Cardiac muscle cell (in vitro differentiated cells and primary cell): ENCODE measurements around the gene SOX15. TPM values are rescaled to one million over a fixed set of nuclear protein-coding genes. Genes with fewer than 3 reads are reported as not detected.
"Not testable (repeated sequence)": the region's sequence is repeated elsewhere in the genome, so short reads cannot be mapped to it uniquely, and the experiment has no call there.

Experiments
- DNase-seq, 2 donors: peaks; one replicate each; pipeline versions ENCODE4 v3.0.0 to v3.0.0-alpha.2; 2010 to 2017; ENCODE audit warnings: low read depth in 1 of 2, low spot score in 1 of 2
- H3K27ac ChIP-seq: fragments of 200-600 bp; sonication (generic); 2 replicates; pipeline ENCODE4 v1.5.1; 2016
- H3K27me3 ChIP-seq: fragments of 200-600 bp; sonication (generic); 2 replicates; pipeline ENCODE4 v1.6.0; 2016; ENCODE audit warnings: control low read depth
- H3K36me3 ChIP-seq: fragments of 200-600 bp; sonication (generic); 2 replicates; pipeline ENCODE4 v1.5.1; 2016; ENCODE audit warnings: control low read depth
- H3K4me1 ChIP-seq: fragments of 200-600 bp; sonication (generic); 2 replicates; pipeline ENCODE4 v1.8.1; 2017; ENCODE audit warnings: low read depth, mild to moderate bottlenecking, mixed run types
- H3K4me3 ChIP-seq: fragments of 200-600 bp; sonication (generic); 2 replicates; pipeline ENCODE4 v1.5.1; 2016; ENCODE audit warnings: mild to moderate bottlenecking
- H3K9me3 ChIP-seq: fragments of 200-600 bp; sonication (generic); 2 replicates; pipeline ENCODE4 v1.5.1; 2017; ENCODE audit warnings: low read depth, mild to moderate bottlenecking, control low read depth
- CTCF ChIP-seq: IDR thresholded peaks from 2 replicates; pipeline ENCODE4 v1.5.1; 2012; ENCODE audit warnings: low read depth, mild to moderate bottlenecking, low read length
- polyA plus RNA-seq: library from polyadenylated mRNA; unstranded; fragments of >200 nt; fragmentation: Nextera tagmentation; extraction: Ambion mirVana; gene quantifications from 2 replicates; pipeline ENCODE4 v1.2.1, GENCODE V29; 2016
- total RNA-seq: library from RNA; depleted of rRNA; stranded (reverse); fragments of >200 nt; gene quantifications from 2 replicates; pipeline ENCODE4 v1.2.3, GENCODE V29; 2016

Gene SOX15
- total and polyA plus RNA-seq, 2 experiments from 2014 or later, result 5.3 to 5.4 TPM

GRCh38 chr17:7631398-7632380 lies 41.8 kb upstream of the SOX15 start:
- no peak for TF ChIP-seq CTCF
- DNase-seq, result peak in 1 of 2 donors; percentile 60
- Histone ChIP-seq H3K27me3 (no peaks in the 10 kb centered on the region), H3K4me1 (peaks cover 14% of the 10 kb centered on the region), H3K9me3 (no peaks in the 10 kb centered on the region), H3K36me3 (no peaks in the 10 kb centered on the region), H3K4me3 (no peak overlapping the region), H3K27ac (peak overlapping the region; percentile 76)

- no peak for TF ChIP-seq CTCF
- H3K4me3 ChIP-seq, result no peak within 1 kb of the TSS
- no peaks in the 10 kb centered on the region for H3K27me3 ChIP-seq
- no peak within 1 kb of the TSS for H3K27ac ChIP-seq
- no peaks in the 10 kb centered on the region for H3K9me3 ChIP-seq
- H3K36me3 ChIP-seq, result no peaks in the 10 kb centered on the region
- H3K4me1 ChIP-seq, result peaks cover 16% of the 10 kb centered on the region
- DNase-seq, result no peak
Observed at GRCh38 chr17:7629939-7630571, 40.2 kb upstream of the SOX15 start, which contains the start of gene SHBG. Gene SHBG (plus strand): TSS chr17:7630135. CDS start chr17:7630173, 38 bp downstream.

GRCh38 chr17:7627250-7628121 lies 37.6 kb upstream of the SOX15 start, which contains the start of gene SAT2:
Gene SAT2 (minus strand): TSS chr17:7627821. CDS start chr17:7627635, 186 bp downstream.
- no peak for TF ChIP-seq CTCF

GRCh38 chr17:7626956-7627249 lies 37.0 kb upstream of the SOX15 start:
- H3K9me3 ChIP-seq, result no peaks in the 10 kb centered on the region
- peaks cover 9% of the 10 kb centered on the region for H3K4me1 ChIP-seq
- TF ChIP-seq CTCF, result no peak
- peak overlapping the region; percentile 65 for H3K4me3 ChIP-seq
- DNase-seq, result peak in 1 of 2 donors; percentile 21
- no peaks in the 10 kb centered on the region for H3K36me3 ChIP-seq
- no peaks in the 10 kb centered on the region for H3K27me3 ChIP-seq
- H3K27ac ChIP-seq, result peak overlapping the region; percentile 97

More at GRCh38 chr17:7627250-7628121, 37.6 kb upstream of the SOX15 start, which contains the start of gene SAT2:
- peak; percentile 96 to 98 for DNase-seq
- no peaks in the 10 kb centered on the region for H3K9me3 ChIP-seq
- H3K36me3 ChIP-seq, result no peaks in the 10 kb centered on the region
- H3K27me3 ChIP-seq, result no peaks in the 10 kb centered on the region
- H3K27ac ChIP-seq, result peak within 1 kb of the TSS; percentile 97
- peaks cover 9% of the 10 kb centered on the region for H3K4me1 ChIP-seq
- H3K4me3 ChIP-seq, result peak within 1 kb of the TSS; percentile 65

GRCh38 chr17:7626307-7626706 lies 36.4 kb upstream of the SOX15 start:
- no peak for TF ChIP-seq CTCF
- H3K4me1 ChIP-seq, result peaks cover 9% of the 10 kb centered on the region
- peak overlapping the region; percentile 65 for H3K4me3 ChIP-seq
- no peaks in the 10 kb centered on the region for H3K9me3 ChIP-seq
- H3K27ac ChIP-seq, result peak overlapping the region; percentile 97
- DNase-seq, result no peak
- H3K27me3 ChIP-seq, result no peaks in the 10 kb centered on the region
- no peaks in the 10 kb centered on the region for H3K36me3 ChIP-seq

GRCh38 chr17:7625749-7626148 lies 35.9 kb upstream of the SOX15 start:
- not testable (repeated sequence) for H3K27me3 ChIP-seq, DNase-seq, H3K27ac ChIP-seq, H3K4me1 ChIP-seq, H3K9me3 ChIP-seq, H3K4me3 ChIP-seq, H3K36me3 ChIP-seq
